Pancreas (tissue), 10 donors: ENCODE data around the gene RTEL1. TPM values are rescaled to one million over a fixed set of nuclear protein-coding genes. Genes with fewer than 3 reads are reported as not detected.

Experiments
- ATAC-seq, 4 donors: fragments of 200-7000 bp; cut with Tn5 transposase; one replicate each; pipeline versions ENCODE4 v1.8.0 to v1.9.1; 2020; ENCODE audit warnings: mild to moderate bottlenecking in 4 of 4, moderate library complexity in 4 of 4
- DNase-seq, 6 donors: peaks; one replicate each; pipeline ENCODE4 v3.0.0-alpha.2; 2020
- FAIRE-seq: peaks from 2 replicates; lab custom pipeline; 2012; peaks lifted over from hg19 to GRCh38; lab: Jason Lieb, UNC
- H3K27ac ChIP-seq, 4 donors: fragments of 200-600 bp; sonication (generic); 1 replicate in 3 of 4; 2 replicates in 1 of 4; pipeline versions ENCODE4 v1.5.0 to v1.8.0; 2020
- H3K27me3 ChIP-seq, 4 donors: fragments of 200-600 bp; one replicate each; pipeline ENCODE4 v1.8.0; 2021
- H3K36me3 ChIP-seq, 3 donors: fragments of 200-600 bp; sonication (generic) in 1 of 3; one replicate each; pipeline versions ENCODE4 v1.5.0 to v1.8.0; 2020 to 2021
- H3K4me1 ChIP-seq, 3 donors: fragments of 200-600 bp; one replicate each; pipeline ENCODE4 v1.8.0; 2021
- H3K4me3 ChIP-seq, 4 donors: fragments of 200-600 bp; sonication (generic) in 2 of 4; one replicate each; pipeline versions ENCODE4 v1.5.0 to v1.8.0; 2020 to 2021
- H3K9me3 ChIP-seq, 4 donors: fragments of 200-600 bp; one replicate each; pipeline ENCODE4 v1.8.0; 2021
- WGBS, 2 donors: extraction: QIAGEN DNeasy Blood & Tissue Kit; methylation state at CpG; one replicate each; pipeline ENCODE4 v1.1.7; 2013; 5-methylcytosine and 5-hydroxymethylcytosine counted together
- intact Hi-C, 3 donors: fragments of 100-400 bp; cut with DNase I; formaldehyde crosslinking; loops; one replicate each; pipeline versions ENCODE4 v1.11.1 to v1.14.2; 2022
- polyA plus RNA-seq, 2 donors: library from polyadenylated mRNA; stranded (reverse); fragments of 200-250 nt; gene quantifications; one replicate each; pipeline ENCODE4 v1.2.3, GENCODE V29; 2013
- total RNA-seq, 6 donors: library from RNA; stranded (reverse); fragmentation: NEBNext Ultra II Directional in 4 of 6; extraction: Animal tissue kit (Norgen Biotek cat#: 25700) in 4 of 6; gene quantifications; one replicate each; pipeline versions ENCODE4 v1.2.1 to v1.2.4, GENCODE V29; 2021 to 2023
- TF ChIP-seq, protein P1 (sequence below), 4 donors: fragments of 200-600 bp; sonication (generic) in 3 of 4; IDR thresholded peaks; one replicate each; pipeline versions ENCODE4 v1.5.0 to v1.8.0; 2021; ENCODE audit warnings: antibody characterized with exemption in 4 of 4
- donor health status: healthy with polysubstance abuse.
- donor health status: DM: no; HTN: no; CAD: no; lungs with moderate emphysema.
- donor health status: DM: no; HTN: no; CAD: no.
- donor health status: control.
- donor health status: control.
- donor health status: Bipolar disorder and iron deficiency.
- donor health status: DM: yes; HTN: yes; CAD: no.
- donor health status: DM: no; HTN: no; CAD: no.
- donor health status: DM: no; HTN: no; CAD: no.
- donor health status: DM: yes; HTN: yes; CAD: no.

The RTEL1 gene
- total and polyA plus RNA-seq, 8 donors = 10.5 to 36.6 (median 15.0) TPM

DNA sequence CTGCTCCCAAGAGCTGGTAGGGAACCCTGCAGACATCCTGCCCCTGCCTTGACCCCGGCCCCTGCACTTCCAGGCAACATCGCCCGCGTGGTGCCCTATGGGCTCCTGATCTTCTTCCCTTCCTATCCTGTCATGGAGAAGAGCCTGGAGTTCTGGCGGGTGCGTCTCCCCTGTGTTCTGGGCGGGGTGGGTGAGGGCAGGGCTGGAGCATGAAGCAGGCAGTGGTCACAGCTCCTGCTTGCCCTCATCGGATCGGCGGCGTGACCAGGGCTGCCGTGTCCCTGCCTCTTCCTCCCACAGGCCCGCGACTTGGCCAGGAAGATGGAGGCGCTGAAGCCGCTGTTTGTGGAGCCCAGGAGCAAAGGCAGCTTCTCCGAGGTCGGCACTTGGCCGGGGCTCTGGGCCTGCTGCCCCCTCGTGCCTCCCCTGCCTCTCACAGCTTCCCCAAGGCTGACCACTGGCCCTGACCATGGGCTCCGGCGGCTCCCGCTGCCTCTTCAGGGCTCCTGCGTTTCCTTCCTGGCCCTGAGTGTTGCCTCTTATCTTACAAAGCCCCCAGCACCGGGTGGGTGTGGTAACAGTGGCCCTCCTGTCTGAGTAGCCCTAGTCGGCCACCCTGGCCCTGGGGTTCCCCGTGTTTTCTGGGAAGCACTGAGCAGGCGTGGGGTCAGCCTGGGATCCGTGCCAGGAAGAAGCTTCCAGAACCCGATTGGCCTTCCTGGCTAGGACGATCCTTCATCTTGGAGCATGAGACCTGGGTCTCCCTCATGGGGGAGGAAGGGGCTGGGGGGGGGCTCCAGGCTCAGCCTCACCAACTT is 30.3 kb downstream of the RTEL1 start:
- Histone ChIP-seq H3K4me1 (no peaks in the 10 kb centered on the region), H3K9me3 (no peaks in the 10 kb centered on the region), H3K36me3 (no peaks in the 10 kb centered on the region), H3K27me3 (no peaks in the 10 kb centered on the region), H3K4me3 (no peak overlapping the region), H3K27ac (peak overlapping the region in 1 of 4 donors; percentile 61)
- TF ChIP-seq, protein P1, sequence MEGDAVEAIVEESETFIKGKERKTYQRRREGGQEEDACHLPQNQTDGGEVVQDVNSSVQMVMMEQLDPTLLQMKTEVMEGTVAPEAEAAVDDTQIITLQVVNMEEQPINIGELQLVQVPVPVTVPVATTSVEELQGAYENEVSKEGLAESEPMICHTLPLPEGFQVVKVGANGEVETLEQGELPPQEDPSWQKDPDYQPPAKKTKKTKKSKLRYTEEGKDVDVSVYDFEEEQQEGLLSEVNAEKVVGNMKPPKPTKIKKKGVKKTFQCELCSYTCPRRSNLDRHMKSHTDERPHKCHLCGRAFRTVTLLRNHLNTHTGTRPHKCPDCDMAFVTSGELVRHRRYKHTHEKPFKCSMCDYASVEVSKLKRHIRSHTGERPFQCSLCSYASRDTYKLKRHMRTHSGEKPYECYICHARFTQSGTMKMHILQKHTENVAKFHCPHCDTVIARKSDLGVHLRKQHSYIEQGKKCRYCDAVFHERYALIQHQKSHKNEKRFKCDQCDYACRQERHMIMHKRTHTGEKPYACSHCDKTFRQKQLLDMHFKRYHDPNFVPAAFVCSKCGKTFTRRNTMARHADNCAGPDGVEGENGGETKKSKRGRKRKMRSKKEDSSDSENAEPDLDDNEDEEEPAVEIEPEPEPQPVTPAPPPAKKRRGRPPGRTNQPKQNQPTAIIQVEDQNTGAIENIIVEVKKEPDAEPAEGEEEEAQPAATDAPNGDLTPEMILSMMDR (IDR thresholded peaks at IDR 0.05) = no peak
- no peak for ATAC-seq
- intact Hi-C loops = no loop called here
- 83 to 89% methylated on average over 31 of the region's 31 CpGs for WGBS, 2 donors
- FAIRE-seq = no peak
- peak in 3 of 6 donors; percentile 23 to 71 (median 30) for DNase-seq

DNA sequence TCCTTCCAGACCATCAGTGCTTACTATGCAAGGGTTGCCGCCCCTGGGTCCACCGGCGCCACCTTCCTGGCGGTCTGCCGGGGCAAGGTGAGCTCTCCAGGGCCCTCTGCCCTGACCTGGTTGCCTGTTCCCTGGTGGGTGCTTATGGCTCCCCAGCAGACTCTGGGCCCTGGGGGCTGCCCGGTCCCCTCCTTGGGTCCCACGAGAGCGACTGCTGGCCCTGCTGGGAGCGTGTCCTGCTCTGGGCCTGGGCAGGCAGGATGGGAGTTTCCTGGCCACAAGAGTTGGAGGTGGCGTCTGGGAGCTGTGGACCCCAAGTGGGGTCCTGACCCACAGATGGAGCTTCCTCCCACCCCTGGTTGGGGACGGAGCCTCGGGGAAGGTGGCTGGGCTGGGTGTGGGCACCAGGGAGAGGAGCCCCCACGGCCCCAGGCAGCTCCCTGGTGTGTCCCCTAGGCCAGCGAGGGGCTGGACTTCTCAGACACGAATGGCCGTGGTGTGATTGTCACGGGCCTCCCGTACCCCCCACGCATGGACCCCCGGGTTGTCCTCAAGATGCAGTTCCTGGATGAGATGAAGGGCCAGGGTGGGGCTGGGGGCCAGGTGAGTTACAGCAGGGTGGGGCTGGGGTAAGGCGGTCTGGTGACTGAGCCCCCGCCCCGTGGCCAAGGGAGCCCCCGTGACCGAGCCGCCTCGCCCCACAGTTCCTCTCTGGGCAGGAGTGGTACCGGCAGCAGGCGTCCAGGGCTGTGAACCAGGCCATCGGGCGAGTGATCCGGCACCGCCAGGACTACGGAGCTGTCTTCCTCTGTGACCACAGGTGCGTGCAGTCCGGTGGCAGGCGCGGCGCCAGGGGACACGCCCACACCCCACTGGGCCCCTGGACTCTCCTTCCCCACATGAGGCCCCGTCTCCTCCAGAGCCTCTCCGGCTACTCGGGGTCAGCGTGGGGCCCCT is 31.2 kb downstream of the RTEL1 start:
- DNase-seq = peak in 2 of 6 donors; percentile 33 to 79
- H3K27ac ChIP-seq = no peak overlapping the region
- no peak for ATAC-seq

DNA sequence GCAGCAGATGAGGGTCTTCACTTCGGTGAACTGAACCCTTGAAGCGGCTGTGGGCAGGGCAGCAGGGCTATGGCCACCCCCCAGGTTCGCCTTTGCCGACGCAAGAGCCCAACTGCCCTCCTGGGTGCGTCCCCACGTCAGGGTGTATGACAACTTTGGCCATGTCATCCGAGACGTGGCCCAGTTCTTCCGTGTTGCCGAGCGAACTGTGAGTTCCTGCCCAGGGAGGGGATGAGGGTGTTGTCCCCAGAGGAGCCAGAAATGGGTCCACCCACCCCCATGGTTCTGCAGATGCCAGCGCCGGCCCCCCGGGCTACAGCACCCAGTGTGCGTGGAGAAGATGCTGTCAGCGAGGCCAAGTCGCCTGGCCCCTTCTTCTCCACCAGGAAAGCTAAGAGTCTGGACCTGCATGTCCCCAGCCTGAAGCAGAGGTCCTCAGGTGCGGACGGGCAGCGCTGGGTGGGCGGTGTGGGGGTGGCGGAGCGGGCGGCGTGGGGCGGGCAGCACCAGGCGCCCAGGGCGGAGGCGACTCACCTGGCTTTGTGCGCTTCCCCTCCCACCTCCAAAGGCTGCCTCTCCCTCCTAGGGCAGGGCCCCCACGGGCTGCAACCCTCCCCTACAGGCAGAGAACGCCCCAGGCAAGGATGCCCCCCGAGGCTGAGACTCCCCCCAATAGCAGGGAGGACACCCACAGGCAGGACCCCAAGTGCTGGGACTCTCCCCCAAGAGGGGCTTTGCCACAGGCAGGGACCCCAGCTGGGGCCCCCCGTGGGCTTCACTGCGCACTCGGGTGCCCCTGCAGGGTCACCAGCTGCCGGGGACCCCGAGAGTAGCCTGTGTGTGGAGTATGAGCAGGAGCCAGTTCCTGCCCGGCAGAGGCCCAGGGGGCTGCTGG is 32.1 kb downstream of the RTEL1 start:
- H3K4me3 ChIP-seq = no peak overlapping the region
- WGBS, 2 donors = 91 to 94% methylated on average over 35 to 40 of the region's 40 CpGs
- H3K4me1 ChIP-seq = no peaks in the 10 kb centered on the region
- H3K36me3 ChIP-seq = no peaks in the 10 kb centered on the region
- TF ChIP-seq, protein P1 (IDR thresholded peaks at IDR 0.05) = no peak
- no peaks in the 10 kb centered on the region for H3K9me3 ChIP-seq
- intact Hi-C loops = no loop called here
- no peak overlapping the region for H3K27ac ChIP-seq
- no peaks in the 10 kb centered on the region for H3K27me3 ChIP-seq
- ATAC-seq = no peak
- peak in 1 of 6 donors; percentile 81 for DNase-seq
- no peak for FAIRE-seq

More for the DNA sequence above, 31.2 kb downstream of the RTEL1 start:
- 90% methylated on average over 36 to 44 of the region's 44 CpGs for WGBS, 2 donors
- H3K9me3 ChIP-seq = no peaks in the 10 kb centered on the region
- no peaks in the 10 kb centered on the region for H3K36me3 ChIP-seq
- no peaks in the 10 kb centered on the region for H3K4me1 ChIP-seq
- TF ChIP-seq, protein P1 (IDR thresholded peaks at IDR 0.05) = no peak
- H3K27me3 ChIP-seq = no peaks in the 10 kb centered on the region
- intact Hi-C loops = no loop called here
- FAIRE-seq = no peak
- no peak overlapping the region for H3K4me3 ChIP-seq

DNA sequence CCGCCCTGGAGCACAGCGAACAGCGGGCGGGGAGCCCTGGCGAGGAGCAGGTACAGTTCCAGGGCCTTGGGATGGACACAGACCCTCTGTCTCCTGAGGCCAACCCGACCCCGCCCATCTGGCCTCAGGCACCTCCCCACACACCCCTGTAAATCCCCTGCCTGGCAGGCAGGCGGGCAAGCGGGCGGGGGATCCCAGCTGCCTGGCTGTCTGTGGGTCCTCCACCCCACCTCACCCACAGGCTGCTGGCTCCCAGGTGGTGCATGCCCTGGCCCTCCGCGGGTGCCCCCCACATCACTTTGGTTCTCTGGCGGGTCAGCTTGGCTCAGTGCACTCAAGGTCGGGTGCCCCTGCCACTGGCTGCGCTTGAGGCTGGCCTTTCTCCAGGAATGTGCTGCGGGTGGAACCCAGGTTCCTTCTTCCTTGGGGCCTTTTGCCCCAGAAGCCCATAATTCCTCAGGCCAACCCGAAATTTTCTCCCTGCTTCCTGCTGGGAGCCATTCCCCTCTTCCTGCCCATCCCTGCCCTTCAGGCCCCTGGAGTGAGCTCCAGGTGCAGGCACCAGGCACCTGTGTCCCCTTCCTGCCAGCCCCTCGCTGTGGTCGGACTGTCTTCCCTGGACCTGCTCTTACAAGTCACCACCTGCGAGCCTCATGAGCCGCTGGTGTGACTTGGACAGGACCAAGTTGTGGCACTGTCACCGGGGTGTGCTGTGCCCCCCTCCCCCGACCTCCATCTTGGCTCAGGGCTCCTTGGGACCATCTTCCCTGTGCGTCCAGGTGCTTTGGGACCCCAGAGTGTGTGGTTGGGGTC is 33.0 kb downstream of the RTEL1 start:
- no peaks in the 10 kb centered on the region for H3K36me3 ChIP-seq
- H3K4me1 ChIP-seq = no peaks in the 10 kb centered on the region
- TF ChIP-seq, protein P1 (IDR thresholded peaks at IDR 0.05) = no peak
- no peaks in the 10 kb centered on the region for H3K9me3 ChIP-seq
- peak in 3 of 6 donors; percentile 13 to 42 (median 33) for DNase-seq
- H3K27ac ChIP-seq = no peak overlapping the region
- ATAC-seq = peak in 1 of 4 donors; percentile 3
- H3K4me3 ChIP-seq = no peak overlapping the region
- WGBS, 2 donors = 75% methylated on average over 24 of the region's 24 CpGs
- intact Hi-C loops = no loop called here
- no peak for FAIRE-seq
- H3K27me3 ChIP-seq = no peaks in the 10 kb centered on the region
